ENCODE results near the gene CCNI. TPM values are rescaled to one million over a fixed set of nuclear protein-coding genes. Genes with fewer than 3 reads are reported as not detected.
"Not testable (repeated sequence)": the region's sequence is repeated elsewhere in the genome, so short reads cannot be mapped to it uniquely, and the experiment has no call there.

The CCNI gene
- total RNA-seq, 1 donor = 190 TPM

- H3K4me3 ChIP-seq (ENCODE audit: low read depth, low read length) = no peak overlapping the region
- DNase-seq (ENCODE audit: low read depth) = peak; percentile 63
- TF ChIP-seq CTCF (IDR thresholded peaks at IDR 0.05; ENCODE audit: insufficient read depth, low read length) = peak; percentile 94
Measured at GRCh38 chr4:77095101-77095821, 19.5 kb upstream of the CCNI start.

- no peak for TF ChIP-seq CTCF (IDR thresholded peaks at IDR 0.05; ENCODE audit: insufficient read depth, low read length)
- H3K4me3 ChIP-seq (ENCODE audit: low read depth, low read length) = no peak overlapping the region
- DNase-seq (ENCODE audit: low read depth) = no peak
Measured at GRCh38 chr4:77094496-77094895, 18.7 kb upstream of the CCNI start.

GRCh38 chr4:77093401-77093800, 17.6 kb upstream of the CCNI start:
- H3K4me3 ChIP-seq (ENCODE audit: low read depth, low read length) = no peak overlapping the region
- DNase-seq (ENCODE audit: low read depth) = no peak
- no peak for TF ChIP-seq CTCF (IDR thresholded peaks at IDR 0.05; ENCODE audit: insufficient read depth, low read length)

- TF ChIP-seq CTCF (IDR thresholded peaks at IDR 0.05; ENCODE audit: insufficient read depth, low read length) = no peak
- DNase-seq (ENCODE audit: low read depth) = peak; percentile 17
- no peak overlapping the region for H3K4me3 ChIP-seq (ENCODE audit: low read depth, low read length)
Measured at GRCh38 chr4:77092975-77093374, 17.2 kb upstream of the CCNI start.

- DNase-seq (ENCODE audit: low read depth) = no peak
- TF ChIP-seq CTCF (IDR thresholded peaks at IDR 0.05; ENCODE audit: insufficient read depth, low read length) = no peak
- no peak overlapping the region for H3K4me3 ChIP-seq (ENCODE audit: low read depth, low read length)
Measured at GRCh38 chr4:77089866-77090265, 14.1 kb upstream of the CCNI start.

- DNase-seq (ENCODE audit: low read depth); H3K4me3 ChIP-seq (ENCODE audit: low read depth, low read length): not testable (repeated sequence)
Measured at GRCh38 chr4:77087027-77087426, 11.2 kb upstream of the CCNI start.

- no peak for TF ChIP-seq CTCF (IDR thresholded peaks at IDR 0.05; ENCODE audit: insufficient read depth, low read length)
Measured at GRCh38 chr4:77084019-77084639, 8.3 kb upstream of the CCNI start.

More at GRCh38 chr4:77084019-77084639, 8.3 kb upstream of the CCNI start:
- H3K4me3 ChIP-seq (ENCODE audit: low read depth, low read length) = no peak overlapping the region
- DNase-seq (ENCODE audit: low read depth) = no peak

Measured in fibroblast of the aortic adventitia (primary cell).